Measurements from ENCODE around the gene SERPINA9.

GRCh38 chr14:94441531-94442205, 34.3 kb downstream of the SERPINA9 start:
- TF ChIP-seq, protein P1, sequence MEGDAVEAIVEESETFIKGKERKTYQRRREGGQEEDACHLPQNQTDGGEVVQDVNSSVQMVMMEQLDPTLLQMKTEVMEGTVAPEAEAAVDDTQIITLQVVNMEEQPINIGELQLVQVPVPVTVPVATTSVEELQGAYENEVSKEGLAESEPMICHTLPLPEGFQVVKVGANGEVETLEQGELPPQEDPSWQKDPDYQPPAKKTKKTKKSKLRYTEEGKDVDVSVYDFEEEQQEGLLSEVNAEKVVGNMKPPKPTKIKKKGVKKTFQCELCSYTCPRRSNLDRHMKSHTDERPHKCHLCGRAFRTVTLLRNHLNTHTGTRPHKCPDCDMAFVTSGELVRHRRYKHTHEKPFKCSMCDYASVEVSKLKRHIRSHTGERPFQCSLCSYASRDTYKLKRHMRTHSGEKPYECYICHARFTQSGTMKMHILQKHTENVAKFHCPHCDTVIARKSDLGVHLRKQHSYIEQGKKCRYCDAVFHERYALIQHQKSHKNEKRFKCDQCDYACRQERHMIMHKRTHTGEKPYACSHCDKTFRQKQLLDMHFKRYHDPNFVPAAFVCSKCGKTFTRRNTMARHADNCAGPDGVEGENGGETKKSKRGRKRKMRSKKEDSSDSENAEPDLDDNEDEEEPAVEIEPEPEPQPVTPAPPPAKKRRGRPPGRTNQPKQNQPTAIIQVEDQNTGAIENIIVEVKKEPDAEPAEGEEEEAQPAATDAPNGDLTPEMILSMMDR (IDR thresholded peaks at IDR 0.05) = no peak
- TF ChIP-seq POLR2A (IDR thresholded peaks at IDR 0.05) = no peak

Data from Peyer's patch (tissue), 4 donors.